RCC 7860 (cell line): ENCODE measurements around the gene SMIM29.
A peak's percentile ranks its signal among the peaks of the same experiment; 100 is the strongest.

ENCODE experiments used
- DNase-seq: peaks from one replicate; pipeline ENCODE4 v3.0.0-alpha.2; 2015; ENCODE audit warnings: low spot score
- FAIRE-seq: peaks from 2 replicates; lab custom pipeline; 2012; peaks lifted over from hg19 to GRCh38; lab: Jason Lieb, UNC

Gene SMIM29

GRCh38 chr6:34242252-34243130, 6.3 kb downstream of the SMIM29 start:
- DNase-seq: no peak

GRCh38 chr6:34241351-34242215, 7.2 kb downstream of the SMIM29 start:
- DNase-seq: no peak
- no peak for FAIRE-seq

More at GRCh38 chr6:34242252-34243130, 6.3 kb downstream of the SMIM29 start:
- FAIRE-seq: no peak

- DNase-seq: no peak
- FAIRE-seq: no peak
Observed at GRCh38 chr6:34240329-34241248, 8.2 kb downstream of the SMIM29 start.

DNA sequence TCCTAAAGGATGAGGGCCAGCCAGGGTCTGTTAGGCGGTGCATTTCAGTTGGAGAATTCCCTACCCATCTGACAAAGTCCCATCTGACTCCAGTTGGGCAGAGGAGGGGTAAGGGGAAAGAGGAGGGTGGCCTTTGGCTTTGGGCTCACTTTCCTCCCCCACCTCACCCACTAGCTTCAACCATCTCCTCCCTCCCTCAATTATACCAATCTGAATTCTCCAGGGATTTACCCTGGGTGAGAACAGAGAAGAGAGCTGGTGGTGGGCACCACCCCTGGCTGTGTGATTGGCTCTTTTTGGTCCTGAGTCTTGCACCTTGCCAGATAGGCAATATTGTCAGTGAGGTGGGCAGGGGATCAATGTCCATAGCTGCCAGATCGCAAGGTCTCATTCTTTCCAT, 8.9 kb downstream of the SMIM29 start:
- FAIRE-seq (no peak), DNase-seq (no peak)

DNA sequence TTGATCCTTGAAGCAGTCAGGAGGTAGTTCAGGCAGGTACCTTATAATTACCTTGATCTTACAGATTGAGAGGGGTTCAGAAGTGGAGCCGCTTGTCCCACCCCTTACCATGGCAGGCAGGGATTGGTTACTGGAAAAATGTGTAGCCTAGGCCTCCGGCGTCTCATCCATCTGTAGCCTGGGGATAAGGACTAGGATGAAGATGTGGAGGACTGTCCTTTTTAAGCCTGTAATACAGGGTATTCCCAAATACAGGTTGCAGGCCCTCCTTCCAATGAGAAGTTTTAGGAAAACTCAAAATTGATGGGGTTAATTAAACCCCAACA, 9.3 kb downstream of the SMIM29 start:
- DNase-seq (no peak), FAIRE-seq (no peak)

DNA sequence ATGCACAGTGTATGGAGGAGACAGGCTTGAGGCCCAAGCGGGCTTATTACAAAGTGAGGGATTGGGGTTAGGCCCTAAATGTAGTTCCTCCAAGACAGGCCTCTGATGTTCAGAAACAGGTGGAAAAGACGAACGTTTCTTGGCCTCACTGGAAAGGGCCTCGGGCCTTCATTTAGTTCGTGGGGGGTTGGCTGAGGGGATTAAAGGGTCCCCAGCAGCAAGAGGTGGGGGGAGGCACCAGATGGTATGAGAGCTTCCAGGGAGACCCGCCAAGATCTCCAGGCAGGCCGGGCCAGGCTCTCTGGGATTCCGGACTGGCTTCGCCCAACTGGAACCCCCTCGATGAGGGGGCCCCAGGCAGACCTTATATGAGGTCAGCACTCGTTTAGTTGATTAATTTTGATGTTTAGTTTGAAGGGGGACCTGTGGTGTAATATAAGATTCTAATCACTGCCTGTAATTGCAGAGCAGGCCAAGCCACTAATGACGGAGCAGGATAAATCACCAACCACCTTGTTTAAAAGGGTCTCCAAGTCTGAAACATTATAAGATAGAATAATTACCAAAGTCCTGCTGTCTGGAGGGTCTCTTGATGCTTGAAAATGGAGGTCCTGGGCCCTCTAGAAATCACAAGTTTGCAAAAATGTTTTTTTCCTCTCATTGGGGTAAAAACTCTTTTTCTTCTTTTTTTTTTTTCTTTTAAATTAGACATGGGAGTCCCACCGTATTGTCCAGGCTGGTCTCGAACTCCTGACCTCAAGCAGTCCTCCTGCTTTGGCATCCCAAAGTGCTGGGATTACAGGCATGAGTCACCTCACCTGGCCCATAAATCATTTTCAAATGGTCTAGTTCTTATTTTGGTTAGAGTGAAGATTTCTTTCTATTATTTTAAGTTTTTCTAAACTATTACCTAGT, 10.0 kb downstream of the SMIM29 start:
- DNase-seq: no peak

DNA sequence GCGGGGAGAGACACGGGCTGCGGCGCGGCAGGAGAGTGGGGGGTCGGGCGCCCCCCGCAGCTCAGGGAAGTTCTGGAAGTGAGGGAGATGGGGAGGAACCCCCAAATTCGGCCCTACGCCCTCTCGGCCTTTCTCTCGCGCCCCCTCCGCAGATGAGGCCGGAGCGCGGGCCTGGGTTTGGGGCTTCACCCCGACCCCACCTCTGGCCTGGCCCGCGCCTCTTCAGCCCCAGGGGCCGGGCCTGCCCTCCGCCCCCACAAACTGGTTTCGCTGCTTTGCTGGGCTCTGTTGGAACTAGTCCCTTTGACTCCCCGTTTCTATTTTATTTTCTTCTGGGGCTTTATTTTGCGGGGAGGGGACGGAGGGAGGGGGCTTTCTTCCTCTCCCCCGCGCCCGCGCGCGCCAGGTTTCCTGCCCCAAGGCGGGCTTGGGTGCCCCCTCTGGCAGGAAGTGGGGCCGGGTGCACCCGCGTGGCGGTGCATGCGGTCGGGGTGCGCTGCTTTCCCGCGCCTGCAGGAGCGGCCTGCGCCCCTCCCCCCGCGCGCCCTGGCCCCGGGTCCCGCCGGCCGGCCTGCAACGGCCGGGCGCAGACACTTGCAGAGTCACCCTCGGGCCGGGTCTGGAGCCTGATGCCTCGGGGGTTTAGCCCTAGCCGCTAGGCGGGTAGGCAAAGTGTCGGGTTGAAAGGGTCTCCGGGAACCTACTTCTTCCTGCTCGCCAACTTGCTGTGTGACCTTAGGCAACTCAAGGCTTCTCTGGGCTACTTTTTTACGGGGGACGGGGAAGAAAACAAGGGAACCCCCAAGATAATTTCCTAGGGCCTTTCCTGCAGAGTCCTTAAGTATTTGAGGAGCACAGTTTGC, 10.9 kb downstream of the SMIM29 start:
- DNase-seq (no peak), FAIRE-seq (no peak)

More for the DNA sequence above, 10.0 kb downstream of the SMIM29 start:
- no peak for FAIRE-seq

GRCh38 chr6:34237316-34237721, 11.5 kb downstream of the SMIM29 start:
- FAIRE-seq: no peak
- DNase-seq: no peak

- DNase-seq (no peak), FAIRE-seq (no peak)
Observed at GRCh38 chr6:34236443-34237315, 12.1 kb downstream of the SMIM29 start, which contains the start of gene HMGA1. HMGA1 (plus strand) TSS chr6:34236873; CDS start chr6:34240781, 3,908 bp downstream.

DNA sequence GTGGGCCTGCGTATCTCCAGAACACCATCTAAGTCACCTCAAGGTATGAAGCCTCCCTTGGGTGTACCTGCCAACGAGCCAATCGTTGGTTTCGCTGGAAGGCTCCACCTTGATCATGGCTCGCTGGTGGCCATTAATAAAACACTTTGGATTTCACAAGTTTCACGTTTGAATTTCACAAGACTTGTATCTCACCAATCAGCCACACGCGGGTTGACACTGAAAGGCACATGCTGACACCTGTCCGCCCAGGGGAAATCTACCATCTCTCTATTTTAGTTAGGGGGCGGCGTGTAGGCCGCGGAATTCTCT, 12.7 kb downstream of the SMIM29 start:
- DNase-seq (no peak), FAIRE-seq (no peak)

DNA sequence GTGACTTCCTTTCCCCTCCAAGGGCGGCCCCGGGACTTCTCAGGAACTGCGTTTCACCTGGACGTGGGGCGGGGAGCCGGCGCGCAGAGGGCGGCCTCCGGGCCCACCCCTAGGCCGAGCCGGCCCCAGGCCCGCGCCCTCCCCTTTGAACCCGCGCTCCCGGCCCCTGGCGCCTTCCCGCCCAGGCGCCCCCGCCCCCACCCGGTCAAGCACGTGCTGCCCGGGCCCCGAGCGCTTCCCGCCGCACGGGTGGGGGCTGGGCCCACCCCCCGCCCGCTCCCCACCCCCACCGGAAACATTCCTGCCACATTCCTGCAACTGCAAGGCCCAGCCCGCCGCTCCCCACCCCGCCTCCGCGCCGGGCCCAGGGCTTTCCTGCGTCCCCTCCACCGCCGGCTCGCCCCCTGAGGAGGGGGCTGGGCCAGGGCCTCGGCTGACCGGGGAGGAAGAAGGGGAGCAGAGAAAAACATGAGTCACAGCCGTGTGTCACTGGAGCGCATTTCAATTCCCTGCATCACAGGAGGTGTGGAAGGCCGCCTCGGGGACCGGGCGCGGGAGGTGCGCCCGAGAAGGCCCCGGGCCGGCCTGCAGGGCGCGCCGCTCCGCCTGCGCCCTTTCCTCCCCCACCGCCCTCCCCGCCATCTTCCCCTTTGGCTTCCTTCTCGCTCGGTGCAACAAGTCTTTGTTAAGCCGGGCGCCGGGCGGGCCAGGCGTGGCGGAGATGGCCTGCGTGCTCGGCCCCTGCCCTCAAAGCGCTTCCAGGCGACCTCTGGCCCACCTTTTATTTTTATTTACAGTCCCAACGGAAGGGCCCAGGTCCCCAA, 13.3 kb downstream of the SMIM29 start:
- DNase-seq (peak; percentile 45), FAIRE-seq (no peak)

- DNase-seq: no peak
Observed at GRCh38 chr6:34234667-34235306, 14.0 kb downstream of the SMIM29 start.

DNA sequence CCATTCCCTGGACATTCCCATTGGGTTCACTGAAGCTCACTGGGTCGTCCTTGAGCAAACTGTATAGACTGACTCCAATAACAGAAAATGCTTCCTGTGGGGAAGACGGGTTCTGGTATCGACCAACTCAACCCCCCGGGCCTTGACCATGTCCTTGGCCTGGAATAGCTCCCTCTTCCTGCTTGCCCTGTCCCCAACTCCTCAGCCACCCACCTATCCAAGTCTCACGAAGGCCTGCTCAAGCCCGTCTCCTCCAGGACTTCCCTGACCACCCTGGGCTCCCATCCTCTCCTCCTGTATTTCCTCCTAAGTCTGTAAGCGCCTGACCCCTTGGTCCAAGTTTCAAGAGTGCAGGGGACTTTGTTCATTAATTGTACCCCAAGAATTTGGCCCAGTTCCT, 14.9 kb downstream of the SMIM29 start:
- no peak for DNase-seq
- FAIRE-seq: no peak

More at GRCh38 chr6:34234667-34235306, 14.0 kb downstream of the SMIM29 start:
- FAIRE-seq: no peak

GRCh38 chr6:34232901-34233300, 15.9 kb downstream of the SMIM29 start:
- no peak for FAIRE-seq
- DNase-seq: no peak

DNA sequence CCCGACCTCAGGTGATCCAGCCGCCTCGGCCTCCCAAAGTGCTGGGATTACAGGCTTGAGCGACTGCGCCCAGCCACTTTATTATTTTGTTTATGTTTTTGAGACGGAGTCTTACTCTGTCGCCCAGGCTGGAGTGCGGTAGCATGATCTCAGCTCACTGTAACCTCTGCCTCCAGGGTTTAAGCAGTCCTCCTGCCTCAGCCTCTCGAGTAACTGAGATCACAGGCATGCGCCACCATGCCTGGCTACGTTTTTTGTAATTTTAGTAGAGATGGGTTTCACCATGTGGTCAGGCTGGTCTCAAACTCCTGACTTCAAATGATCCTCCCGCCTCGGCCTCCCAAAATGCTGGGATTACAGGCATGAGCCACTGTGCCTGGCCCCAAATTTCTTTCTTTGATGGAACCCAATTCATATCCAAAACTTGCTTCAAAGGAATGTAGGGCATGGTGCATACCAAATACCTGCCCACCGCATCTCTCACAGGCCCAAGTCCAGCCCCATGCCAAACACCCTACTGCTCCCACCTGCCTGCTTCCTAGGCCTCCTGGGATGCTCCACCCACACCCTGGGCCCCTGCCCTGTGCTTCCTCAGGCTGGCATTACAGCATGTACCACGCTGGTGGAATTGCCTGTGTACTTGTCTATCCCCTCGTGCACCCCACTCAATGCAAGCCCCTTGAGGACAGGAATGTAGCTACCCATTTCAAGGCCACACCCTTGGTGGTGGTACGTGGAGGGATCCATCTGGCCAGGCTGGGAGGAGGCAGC, 17.1 kb downstream of the SMIM29 start:
- no peak for DNase-seq
- no peak for FAIRE-seq
